Activated naive CD8-positive, alpha-beta T cell treated with anti-CD3 and anti-CD28 coated beads, Interleukin-2, amount 10 ng/mL, durations not matched to agents 7 days and 5 days (primary cell): ENCODE measurements around the gene MRPL55. TPM values are rescaled to one million over a fixed set of nuclear protein-coding genes. Genes with fewer than 3 reads are reported as not detected.

ENCODE experiments used
- ATAC-seq: fragments of 150-1000 bp; cut with Tn5 transposase; one replicate; pipeline ENCODE4 v1.10.0; 2021; ENCODE audit warnings: low read depth, moderate library complexity
- POLR2A ChIA-PET: fragments of 350-600 bp; sonication (Branson Sonifier 250); formaldehyde crosslinking; loops from one replicate; lab custom pipeline; 2021; ENCODE audit warnings: antibody characterized with exemption; lab: Charles Lee
- DNase-seq: peaks from one replicate; pipeline ENCODE4 v3.0.0; 2021
- H3K27ac Mint-ChIP-seq: one replicate; pipeline ENCODE4 v1.8.0; 2022; ENCODE audit warnings: mild to moderate bottlenecking, mixed read lengths
- H3K27me3 Mint-ChIP-seq: one replicate; pipeline ENCODE4 v1.8.0; 2022; ENCODE audit warnings: mild to moderate bottlenecking, moderate library complexity, mixed read lengths
- H3K36me3 Mint-ChIP-seq: one replicate; pipeline ENCODE4 v1.8.0; 2021; ENCODE audit warnings: mild to moderate bottlenecking, mixed read lengths
- H3K4me1 Mint-ChIP-seq: one replicate; pipeline ENCODE4 v1.8.0; 2021; ENCODE audit warnings: mixed read lengths
- H3K4me3 Mint-ChIP-seq: one replicate; pipeline ENCODE4 v1.8.0; 2022; ENCODE audit warnings: mild to moderate bottlenecking, moderate library complexity, mixed read lengths
- H3K9me3 Mint-ChIP-seq: one replicate; pipeline ENCODE4 v1.8.0; 2021; ENCODE audit warnings: mixed read lengths
- total RNA-seq, 2 experiments: library from RNA; stranded (reverse); gene quantifications; one replicate each; pipeline ENCODE4 v1.2.3, GENCODE V29; 2021

Gene MRPL55
- total RNA-seq, 2 experiments from 2014 or later, result 53.6 to 53.7 TPM

DNA sequence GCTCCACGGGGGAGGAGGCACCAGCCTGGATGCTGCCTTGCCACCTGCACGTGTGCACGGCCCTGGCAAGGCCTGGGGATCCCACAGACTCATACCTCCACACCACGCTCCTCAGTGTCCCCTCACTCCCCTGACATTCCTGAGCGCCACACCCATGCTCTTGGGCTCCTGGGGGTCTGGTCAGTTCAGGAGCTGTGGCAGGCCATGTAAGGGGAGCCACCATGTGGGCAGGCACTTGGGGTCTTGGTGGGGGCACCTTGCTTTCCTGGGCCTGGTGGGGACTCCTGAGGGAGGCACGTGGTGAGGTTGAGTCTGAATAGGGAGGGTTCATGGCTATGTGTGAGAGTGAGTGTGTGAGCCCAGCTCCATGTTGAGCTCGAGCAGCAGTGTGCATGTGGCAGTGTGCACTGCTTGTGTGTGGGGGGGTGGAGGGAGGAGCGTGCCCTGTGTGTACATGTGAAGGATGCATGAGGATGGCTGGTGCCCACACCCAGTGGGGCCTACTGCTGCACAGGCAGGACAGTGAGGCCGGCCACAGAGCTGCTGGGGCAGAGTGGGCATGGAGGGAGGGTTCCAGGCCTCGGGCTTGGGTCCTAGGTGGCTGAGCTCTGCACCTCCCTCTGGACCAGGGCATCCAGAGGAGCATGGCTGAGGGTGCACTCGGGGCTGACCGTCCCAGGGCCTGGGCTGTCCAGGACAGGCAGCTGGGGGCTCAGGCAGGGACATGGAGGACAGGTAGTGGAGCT, 42.3 kb upstream of the MRPL55 start:
- no peaks in the 10 kb centered on the region for H3K9me3 Mint-ChIP-seq
- no peaks in the 10 kb centered on the region for H3K27me3 Mint-ChIP-seq
- peaks cover 6% of the 10 kb centered on the region for H3K4me1 Mint-ChIP-seq
- POLR2A ChIA-PET, result interaction anchor here (0.8 to 2.6 kb wide), 5 partner anchors 9 to 255 kb away, joined by 4 to 16 read pairs (median 5); partner anchors contain the start of genes GUK1, IBA57 and TRIM11
- H3K27ac Mint-ChIP-seq, result peak overlapping the region; percentile 5
- H3K4me3 Mint-ChIP-seq, result no peak overlapping the region
- H3K36me3 Mint-ChIP-seq, result no peaks in the 10 kb centered on the region
- ATAC-seq (no peak), DNase-seq (peak; percentile 31)

DNA sequence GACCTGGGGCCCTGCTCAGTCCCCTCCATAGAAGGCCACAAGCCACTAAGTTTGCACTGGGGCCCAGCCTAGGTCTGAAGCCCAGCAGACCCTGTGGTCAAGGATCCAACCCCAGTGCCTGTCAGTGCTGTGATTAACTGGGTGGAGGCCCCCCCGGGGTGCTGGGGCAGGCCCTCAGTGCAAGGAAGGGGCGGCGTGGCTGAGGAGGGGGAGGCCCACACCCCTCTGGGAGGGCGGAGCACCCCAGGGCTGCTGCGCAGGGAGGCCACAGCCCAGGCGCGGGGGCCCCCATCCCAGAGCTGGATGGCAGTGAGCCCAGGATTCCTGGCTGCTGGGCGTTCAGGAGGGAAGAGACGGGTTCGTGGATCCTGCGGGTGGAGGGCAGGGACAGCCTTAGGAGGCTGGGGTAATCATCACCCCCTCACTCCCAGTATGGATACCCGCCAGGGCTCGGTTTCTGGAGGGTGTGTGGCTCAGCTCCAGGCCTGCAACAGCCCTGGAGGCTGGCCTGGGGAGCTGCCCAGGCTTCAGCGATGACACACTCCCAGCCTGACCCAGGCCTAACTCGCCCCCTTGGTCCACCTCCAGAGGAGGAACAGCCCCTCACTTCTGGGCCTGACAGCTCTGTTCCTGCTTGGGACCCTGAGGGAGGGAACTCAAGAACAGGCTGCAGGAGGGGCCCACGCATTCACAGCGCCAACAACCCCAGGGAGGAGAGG, 41.5 kb upstream of the MRPL55 start:
- no peak overlapping the region for H3K4me3 Mint-ChIP-seq
- POLR2A ChIA-PET, result interaction anchor here (0.8 to 2.6 kb wide), 4 partner anchors 8 to 256 kb away, joined by 4 to 16 read pairs (median 5); partner anchors contain the start of genes IBA57 and TRIM11
- H3K27ac Mint-ChIP-seq, result no peak overlapping the region
- H3K4me1 Mint-ChIP-seq, result peaks cover 4% of the 10 kb centered on the region
- H3K9me3 Mint-ChIP-seq, result no peaks in the 10 kb centered on the region
- peak; percentile 26 for DNase-seq
- no peaks in the 10 kb centered on the region for H3K27me3 Mint-ChIP-seq
- no peak for ATAC-seq
- no peaks in the 10 kb centered on the region for H3K36me3 Mint-ChIP-seq

DNA sequence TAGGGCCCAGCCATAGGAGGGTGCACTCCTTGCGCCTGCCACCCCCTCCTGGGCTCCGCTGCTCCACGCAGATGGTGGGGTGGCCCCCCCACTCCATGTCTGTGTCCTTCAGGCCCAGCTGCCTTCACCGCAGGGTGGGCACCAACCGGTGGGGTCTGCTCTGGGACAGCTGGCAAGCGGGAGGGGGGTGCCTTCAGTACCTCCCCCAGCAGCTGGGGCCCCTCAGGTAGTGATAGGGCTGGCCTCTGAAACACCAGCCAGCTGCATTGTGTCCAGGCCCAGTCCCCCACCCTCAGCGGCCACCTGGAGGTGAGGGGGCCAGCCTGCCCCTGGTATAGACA, 41.0 kb upstream of the MRPL55 start:
- H3K4me1 Mint-ChIP-seq, result peaks cover 2% of the 10 kb centered on the region
- H3K4me3 Mint-ChIP-seq, result no peak overlapping the region
- POLR2A ChIA-PET, result interaction anchor here (2.6 kb wide), 1 partner anchor 16 kb away, joined by 16 read pairs; the partner anchor contains the start of gene IBA57
- no peaks in the 10 kb centered on the region for H3K36me3 Mint-ChIP-seq
- no peaks in the 10 kb centered on the region for H3K9me3 Mint-ChIP-seq
- no peaks in the 10 kb centered on the region for H3K27me3 Mint-ChIP-seq
- ATAC-seq (no peak), DNase-seq (peak; percentile 28)
- H3K27ac Mint-ChIP-seq, result no peak overlapping the region

DNA sequence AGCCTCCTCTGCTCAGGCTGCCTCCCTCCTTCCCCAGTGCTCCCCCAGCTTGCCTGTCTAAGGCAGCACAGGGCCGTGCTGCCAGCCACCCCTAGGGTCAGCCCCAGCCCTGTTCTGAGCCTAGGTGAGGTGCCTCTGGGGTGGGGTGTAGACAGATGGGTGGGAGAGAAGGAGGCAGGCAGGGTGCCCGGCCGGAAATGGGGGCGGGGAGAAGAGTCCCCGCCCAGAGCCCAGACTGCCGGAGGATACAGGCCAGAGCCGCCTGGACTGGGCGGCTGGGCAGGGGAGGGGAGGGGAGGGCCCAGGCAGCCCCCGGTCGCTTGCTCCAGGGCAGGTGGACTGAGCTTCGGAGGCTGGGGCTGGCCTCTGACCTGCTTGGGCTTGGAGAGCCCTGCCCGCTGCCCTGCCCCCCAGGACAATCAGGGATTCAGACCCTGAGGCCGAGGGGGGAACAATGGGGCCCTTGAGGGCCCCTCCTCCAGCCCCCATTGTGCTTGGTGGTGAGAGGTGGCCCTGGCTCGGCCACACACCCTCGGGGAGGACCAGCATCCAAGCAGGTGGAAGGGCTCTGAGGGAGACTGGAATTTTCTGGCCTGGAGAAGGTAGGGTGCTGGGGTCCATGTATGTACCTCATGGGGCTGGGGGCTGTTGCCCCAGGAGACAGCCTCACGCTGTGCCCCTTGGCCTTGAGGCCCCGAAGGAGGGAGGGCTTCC, 40.5 kb upstream of the MRPL55 start, which contains the start of gene GJC2:
Gene GJC2 (plus strand): TSS at position 525 of the 714 bp plus-strand sequence. CDS start 7,829 bp downstream, outside the sequence.
- H3K27ac Mint-ChIP-seq, result peak within 1 kb of the TSS; percentile 4
- DNase-seq (peak; percentile 24), ATAC-seq (no peak)
- POLR2A ChIA-PET, result interaction anchor here (1.2 kb wide), 1 partner anchor 15 kb away, joined by 4 read pairs; the partner anchor contains the start of gene IBA57
- H3K27me3 Mint-ChIP-seq, result no peaks in the 10 kb centered on the region
- H3K36me3 Mint-ChIP-seq, result no peaks in the 10 kb centered on the region
- H3K4me1 Mint-ChIP-seq, result peaks cover 3% of the 10 kb centered on the region
- H3K9me3 Mint-ChIP-seq, result no peaks in the 10 kb centered on the region
- no peak within 1 kb of the TSS for H3K4me3 Mint-ChIP-seq

- POLR2A ChIA-PET, result interaction anchor here (0.7 to 1.2 kb wide), 2 partner anchors 16 to 261 kb away, joined by 3 to 4 read pairs; partner anchors contain the start of gene IBA57
- H3K36me3 Mint-ChIP-seq, result peaks cover 3% of the 10 kb centered on the region
- no peaks in the 10 kb centered on the region for H3K27me3 Mint-ChIP-seq
- ATAC-seq (no peak), DNase-seq (no peak)
- H3K4me1 Mint-ChIP-seq, result peaks cover 5% of the 10 kb centered on the region
- no peak overlapping the region for H3K27ac Mint-ChIP-seq
- no peak overlapping the region for H3K4me3 Mint-ChIP-seq
- H3K9me3 Mint-ChIP-seq, result no peaks in the 10 kb centered on the region
Observed at GRCh38 chr1:228148935-228149405, 39.9 kb upstream of the MRPL55 start.

DNA sequence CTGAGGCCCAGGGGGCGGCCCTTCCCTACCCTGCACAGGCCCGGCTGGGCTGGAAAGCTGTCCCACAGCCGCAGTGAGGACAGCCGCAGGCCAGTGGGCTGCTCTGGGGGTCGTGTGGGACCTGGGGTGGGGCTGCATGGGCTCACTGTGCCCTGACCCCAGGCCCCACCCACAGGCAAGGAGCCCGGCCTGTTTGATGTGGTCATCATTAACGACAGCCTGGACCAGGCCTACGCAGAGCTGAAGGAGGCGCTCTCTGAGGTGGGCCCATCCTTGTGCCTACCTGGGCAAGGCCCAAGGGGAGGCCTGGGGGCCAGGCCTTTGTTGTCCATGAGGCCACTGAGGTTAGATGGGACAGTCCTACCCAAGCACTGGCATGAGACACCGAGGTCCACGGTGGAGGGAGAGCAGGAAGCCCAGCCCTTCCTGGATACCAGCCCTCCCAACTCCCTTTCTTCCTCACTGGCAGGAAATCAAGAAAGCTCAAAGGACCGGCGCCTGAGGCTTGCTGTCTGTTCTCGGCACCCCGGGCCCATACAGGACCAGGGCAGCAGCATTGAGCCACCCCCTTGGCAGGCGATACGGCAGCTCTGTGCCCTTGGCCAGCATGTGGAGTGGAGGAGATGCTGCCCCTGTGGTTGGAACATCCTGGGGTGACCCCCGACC, 39.2 kb upstream of the MRPL55 start:
- Mint-ChIP-seq H3K4me1 (peaks cover 11% of the 10 kb centered on the region), H3K4me3 (no peak overlapping the region), H3K27me3 (no peaks in the 10 kb centered on the region), H3K36me3 (peaks cover 6% of the 10 kb centered on the region), H3K9me3 (no peaks in the 10 kb centered on the region), H3K27ac (no peak overlapping the region)
- POLR2A ChIA-PET, result interaction anchor here (0.7 to 1.2 kb wide), 2 partner anchors 17 to 261 kb away, joined by 3 to 4 read pairs; partner anchors contain the start of gene IBA57
- peak; percentile 27 for DNase-seq
- no peak for ATAC-seq

GRCh38 chr1:228147768-228148167, 38.7 kb upstream of the MRPL55 start:
- Mint-ChIP-seq H3K27ac (no peak overlapping the region), H3K4me1 (peaks cover 15% of the 10 kb centered on the region), H3K27me3 (no peaks in the 10 kb centered on the region), H3K4me3 (no peak overlapping the region), H3K36me3 (peaks cover 6% of the 10 kb centered on the region), H3K9me3 (no peaks in the 10 kb centered on the region)
- ATAC-seq (no peak), DNase-seq (peak; percentile 24)
- POLR2A ChIA-PET, result no interaction called here

DNA sequence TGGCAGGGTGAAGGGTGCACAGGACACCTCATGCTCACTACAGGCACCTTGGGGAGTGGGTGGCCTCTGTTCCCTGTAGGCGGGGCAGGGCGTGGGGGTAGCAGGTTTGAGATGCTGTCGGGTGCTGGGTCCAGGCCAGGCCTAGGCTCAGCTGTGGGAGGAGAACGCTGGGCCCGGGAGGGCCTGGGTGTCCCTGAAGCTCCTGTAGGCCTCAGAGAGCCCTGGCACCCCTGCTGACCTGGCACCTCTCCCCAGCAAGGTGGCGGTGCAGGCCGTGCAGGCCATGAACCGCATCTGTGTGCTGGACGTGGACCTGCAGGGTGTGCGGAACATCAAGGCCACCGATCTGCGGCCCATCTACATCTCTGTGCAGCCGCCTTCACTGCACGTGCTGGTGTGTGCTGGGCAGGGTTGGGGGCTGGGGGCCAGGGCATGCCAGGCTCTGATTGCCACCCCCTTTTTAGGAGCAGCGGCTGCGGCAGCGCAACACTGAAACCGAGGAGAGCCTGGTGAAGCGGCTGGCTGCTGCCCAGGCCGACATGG, 38.1 kb upstream of the MRPL55 start:
- Mint-ChIP-seq H3K27me3 (no peaks in the 10 kb centered on the region), H3K4me3 (no peak overlapping the region), H3K36me3 (peaks cover 8% of the 10 kb centered on the region), H3K9me3 (no peaks in the 10 kb centered on the region), H3K4me1 (peaks cover 20% of the 10 kb centered on the region), H3K27ac (no peak overlapping the region)
- POLR2A ChIA-PET, result no interaction called here
- ATAC-seq (no peak), DNase-seq (no peak)

GRCh38 chr1:228146417-228147150, 37.5 kb upstream of the MRPL55 start:
- ATAC-seq, result no peak
- no peaks in the 10 kb centered on the region for H3K27me3 Mint-ChIP-seq
- H3K4me1 Mint-ChIP-seq, result peaks cover 24% of the 10 kb centered on the region
- no peak overlapping the region for H3K4me3 Mint-ChIP-seq
- POLR2A ChIA-PET, result no interaction called here
- no peak for DNase-seq
- no peak overlapping the region for H3K27ac Mint-ChIP-seq
- H3K9me3 Mint-ChIP-seq, result no peaks in the 10 kb centered on the region
- H3K36me3 Mint-ChIP-seq, result peaks cover 11% of the 10 kb centered on the region

- Mint-ChIP-seq H3K4me1 (peaks cover 24% of the 10 kb centered on the region), H3K36me3 (peaks cover 11% of the 10 kb centered on the region), H3K9me3 (no peaks in the 10 kb centered on the region), H3K4me3 (no peak overlapping the region), H3K27ac (no peak overlapping the region), H3K27me3 (no peaks in the 10 kb centered on the region)
- POLR2A ChIA-PET, result no interaction called here
- ATAC-seq (no peak), DNase-seq (no peak)
Observed at GRCh38 chr1:228145463-228146416, 36.6 kb upstream of the MRPL55 start.

GRCh38 chr1:228144993-228145343, 35.9 kb upstream of the MRPL55 start:
- Mint-ChIP-seq H3K27ac (no peak overlapping the region), H3K36me3 (peaks cover 11% of the 10 kb centered on the region), H3K4me1 (peaks cover 24% of the 10 kb centered on the region), H3K4me3 (no peak overlapping the region), H3K27me3 (no peaks in the 10 kb centered on the region), H3K9me3 (no peaks in the 10 kb centered on the region)
- POLR2A ChIA-PET, result no interaction called here
- ATAC-seq, result no peak
- DNase-seq, result no peak
